Psoas muscle (tissue), 8 donors: ENCODE results near the gene PCNX4. TPM values are rescaled to one million over a fixed set of nuclear protein-coding genes. Genes with fewer than 3 reads are reported as not detected.
A peak's percentile ranks its signal among the peaks of the same experiment; 100 is the strongest.

ENCODE experiments used
- ATAC-seq, 4 donors: fragments of 200-7000 bp; cut with Tn5 transposase; one replicate each; pipeline ENCODE4 v1.9.1; 2020; ENCODE audit warnings: moderate library complexity in 3 of 4, mild to moderate bottlenecking in 2 of 4
- DNase-seq, 2 donors: peaks; one replicate each; pipeline ENCODE4 v3.0.0-alpha.2; 2020
- H3K27ac ChIP-seq: fragments of 200-600 bp; one replicate; pipeline ENCODE4 v1.8.0; 2022
- H3K27me3 ChIP-seq, 3 donors: fragments of 200-600 bp in 1 of 3; one replicate each; pipeline versions ENCODE4 v1.6.1 to v1.8.0; 2013 to 2022; ENCODE audit warnings: low read length in 2 of 3, mild to moderate bottlenecking in 2 of 3, moderate library complexity in 1 of 3; ENCODE audit not compliant: insufficient read depth in 3 of 3
- H3K36me3 ChIP-seq, 2 donors: fragments of 200-600 bp in 1 of 2; one replicate each; pipeline versions ENCODE4 v1.6.1 to v1.8.0; 2013 to 2022; ENCODE audit warnings: low read depth in 1 of 2, mild to moderate bottlenecking in 1 of 2, moderate library complexity in 1 of 2; ENCODE audit not compliant: insufficient read depth in 1 of 2
- H3K4me1 ChIP-seq: fragments of 200-600 bp; one replicate; pipeline ENCODE4 v1.8.0; 2022
- H3K4me3 ChIP-seq: fragments of 200-600 bp; one replicate; pipeline ENCODE4 v1.8.0; 2022; ENCODE audit warnings: mild to moderate bottlenecking
- H3K9me3 ChIP-seq: fragments of 200-600 bp; one replicate; pipeline ENCODE4 v1.8.0; 2022
- CTCF ChIP-seq: fragments of 200-600 bp; IDR thresholded peaks from one replicate; pipeline ENCODE4 v1.8.0; 2022; ENCODE audit warnings: antibody characterized with exemption
- WGBS, 3 donors: extraction: QIAGEN DNeasy Blood & Tissue Kit; methylation state at CpG; one replicate each; pipeline versions ENCODE4 v1.1.6 to v1.1.7; 2013; 5-methylcytosine and 5-hydroxymethylcytosine counted together
- intact Hi-C, 2 donors: fragments of 100-400 bp; cut with DNase I; formaldehyde crosslinking; loops; one replicate each; pipeline versions ENCODE4 v1.11.0 to v1.14.2; 2022
- polyA plus RNA-seq, 3 donors: library from polyadenylated mRNA; stranded (reverse); fragments of 200-250 nt; gene quantifications; one replicate each; pipeline ENCODE4 v1.2.3, GENCODE V29; 2013
- total RNA-seq, 4 donors: library from RNA; stranded (reverse); fragmentation: NEBNext Ultra II Directional in 2 of 4; extraction: Animal tissue kit (Norgen Biotek cat#: 25700) in 2 of 4; gene quantifications; one replicate each; pipeline versions ENCODE4 v1.2.1 to v1.2.4, GENCODE V29; 2021 to 2023
- donor health status: healthy with polysubstance abuse.
- donor health status: DM: no; HTN: no; CAD: no; lungs with moderate emphysema.
- donor health status: Bipolar disorder and iron deficiency.
- donor health status: healthy.
- donor health status: DM: yes; HTN: yes; CAD: no.
- donor health status: DM: no; HTN: no; CAD: no.
- donor health status: DM: no; HTN: no; CAD: no.
- donor health status: DM: yes; HTN: yes; CAD: no.

Gene PCNX4
- total and polyA plus RNA-seq, 7 donors: 13.0 to 41.4 (median 24.4) TPM

- H3K27me3 ChIP-seq: no peaks in the 10 kb centered on the region
- ATAC-seq (no peak), DNase-seq (no peak)
- H3K27ac ChIP-seq: no peak overlapping the region
- TF ChIP-seq CTCF: no peak
- no peaks in the 10 kb centered on the region for H3K9me3 ChIP-seq
- H3K4me3 ChIP-seq: no peak overlapping the region
- 95 to 97% (median 96%) methylated on average over 3 of the region's 3 CpGs for WGBS, 3 donors
- no peaks in the 10 kb centered on the region for H3K36me3 ChIP-seq
- intact Hi-C loops: no loop called here
- no peaks in the 10 kb centered on the region for H3K4me1 ChIP-seq
Observed at GRCh38 chr14:60085693-60086092, 6.0 kb upstream of the PCNX4 start.

GRCh38 chr14:60087668-60088067, 4.1 kb upstream of the PCNX4 start:
- Histone ChIP-seq H3K36me3 (no peaks in the 10 kb centered on the region), H3K27me3 (no peaks in the 10 kb centered on the region), H3K27ac (no peak overlapping the region), H3K4me3 (no peak overlapping the region), H3K4me1 (no peaks in the 10 kb centered on the region), H3K9me3 (no peaks in the 10 kb centered on the region)
- WGBS, 3 donors: 70 to 83% (median 81%) methylated on average over 3 of the region's 3 CpGs
- TF ChIP-seq CTCF: no peak
- ATAC-seq (no peak), DNase-seq (no peak)
- intact Hi-C loops: no loop called here

- intact Hi-C loops: no loop called here
- H3K4me1 ChIP-seq: peaks cover 6% of the 10 kb centered on the region
- H3K9me3 ChIP-seq: no peaks in the 10 kb centered on the region
- no peaks in the 10 kb centered on the region for H3K36me3 ChIP-seq
- 41 to 61% (median 42%) methylated on average over 4 of the region's 4 CpGs for WGBS, 3 donors
- H3K27ac ChIP-seq: no peak overlapping the region
- no peak for TF ChIP-seq CTCF
- no peaks in the 10 kb centered on the region for H3K27me3 ChIP-seq
- DNase-seq: no peak
- ATAC-seq: no peak
- no peak overlapping the region for H3K4me3 ChIP-seq
Observed at GRCh38 chr14:60089221-60089620, 2.5 kb upstream of the PCNX4 start.

- Histone ChIP-seq H3K9me3 (no peaks in the 10 kb centered on the region), H3K36me3 (no peaks in the 10 kb centered on the region), H3K27ac (peak overlapping the region; percentile 97), H3K4me3 (peak overlapping the region; percentile 87), H3K27me3 (no peaks in the 10 kb centered on the region), H3K4me1 (peaks cover 22% of the 10 kb centered on the region)
- WGBS, 3 donors: 7 to 8% (median 8%) methylated on average over 16 of the region's 16 CpGs
- no peak for TF ChIP-seq CTCF
- ATAC-seq (peak; percentile 51 to 67 (median 56)), DNase-seq (peak; percentile 53 to 72)
- intact Hi-C loops: loop anchor here (5.0 to 10.0 kb wide), 4 partner anchors 66 to 156 kb away; partner anchors contain the start of gene PPM1A (in 1 of the 2)
Observed at GRCh38 chr14:60090864-60091519, 731 bp upstream of the PCNX4 start.

GRCh38 chr14:60092526-60092920, 800 bp downstream of the PCNX4 start:
- TF ChIP-seq CTCF: no peak
- Histone ChIP-seq H3K4me1 (peaks cover 36% of the 10 kb centered on the region), H3K9me3 (no peaks in the 10 kb centered on the region), H3K36me3 (peaks cover 3% of the 10 kb centered on the region in 2 donors), H3K4me3 (peak overlapping the region; percentile 87), H3K27ac (peak overlapping the region; percentile 97), H3K27me3 (no peaks in the 10 kb centered on the region)
- DNase-seq: peak in 1 of 2 donors; percentile 16
- ATAC-seq: peak in 1 of 4 donors; percentile 25
- intact Hi-C loops: loop anchor here (1.0 to 10.0 kb wide), 6 partner anchors 65 to 156 kb away; partner anchors contain the start of gene PPM1A (in 1 of the 2)
- 0% methylated on average over 14 of the region's 14 CpGs for WGBS, 3 donors
